Fibroblast of pulmonary artery (primary cell): Measurements from ENCODE around the gene MYL12B.
A peak's percentile ranks its signal among the peaks of the same experiment; 100 is the strongest.

ENCODE experiments used
- DNase-seq: peaks from one replicate; pipeline ENCODE4 v3.0.0-alpha.2; 2010; ENCODE audit warnings: low read depth
- H3K4me3 ChIP-seq: replicated peaks from 2 replicates; pipeline ENCODE4 v1.5.1; 2011; ENCODE audit warnings: low read depth, mild to moderate bottlenecking, control low read depth, low read length, moderate library complexity
- CTCF ChIP-seq: IDR thresholded peaks from 2 replicates; pipeline ENCODE4 v1.5.1; 2011; ENCODE audit warnings: mild to moderate bottlenecking, control low read depth, low read length, inconsistent platforms; ENCODE audit errors: missing control alignments

MYL12B gene

GRCh38 chr18:3225588-3225987 lies 36.3 kb upstream of the MYL12B start:
- H3K4me3 ChIP-seq, result no peak overlapping the region
- TF ChIP-seq CTCF, result no peak
- DNase-seq, result no peak

- no peak for TF ChIP-seq CTCF
- DNase-seq, result no peak
- H3K4me3 ChIP-seq, result no peak overlapping the region
Measured at GRCh38 chr18:3226048-3226447, 35.9 kb upstream of the MYL12B start.

- TF ChIP-seq CTCF, result no peak
Measured at GRCh38 chr18:3230401-3231334, 31.3 kb upstream of the MYL12B start.

GRCh38 chr18:3233004-3233403 lies 28.9 kb upstream of the MYL12B start:
- no peak overlapping the region for H3K4me3 ChIP-seq
- no peak for TF ChIP-seq CTCF
- no peak for DNase-seq

More at GRCh38 chr18:3230401-3231334, 31.3 kb upstream of the MYL12B start:
- no peak overlapping the region for H3K4me3 ChIP-seq
- peak; percentile 56 for DNase-seq

GRCh38 chr18:3233433-3234168 lies 28.3 kb upstream of the MYL12B start:
- H3K4me3 ChIP-seq, result no peak overlapping the region
- no peak for DNase-seq
- TF ChIP-seq CTCF, result no peak

GRCh38 chr18:3234457-3234856 lies 27.5 kb upstream of the MYL12B start:
- TF ChIP-seq CTCF, result no peak
- H3K4me3 ChIP-seq, result no peak overlapping the region
- no peak for DNase-seq
